Sigmoid colon (tissue), 4 donors: Measurements from ENCODE around the gene TBC1D8.

Source experiments
- CTCF ChIP-seq, 4 experiments: fragments of 450-650 bp in 3 of 4; fragments of 200-600 bp in 1 of 4; IDR thresholded peaks; one replicate each; pipeline ENCODE4 v1.5.1; 2016 to 2019; ENCODE audit warnings: antibody characterized with exemption in 4 of 4, mild to moderate bottlenecking in 3 of 4, moderate library complexity in 2 of 4
- EP300 ChIP-seq, 4 donors: sonication (generic); formaldehyde crosslinking; IDR thresholded peaks; one replicate each; pipeline ENCODE4 v1.6.1; 2017; ENCODE audit warnings: antibody characterized with exemption in 4 of 4
- POLR2A ChIP-seq, 2 donors: fragments of 450-650 bp; IDR thresholded peaks; one replicate each; pipeline ENCODE4 v1.6.1; 2016; ENCODE audit warnings: antibody characterized with exemption in 2 of 2, mild to moderate bottlenecking in 2 of 2, moderate library complexity in 2 of 2
- POLR2AphosphoS5 ChIP-seq, 4 donors: sonication (generic); formaldehyde crosslinking; IDR thresholded peaks; one replicate each; pipeline ENCODE4 v1.6.1; 2017; ENCODE audit warnings: antibody characterized with exemption in 4 of 4

GRCh38 chr2:101125808-101126207 is 25.4 kb downstream of the TBC1D8 start:
- TF ChIP-seq POLR2A (IDR thresholded peaks at IDR 0.05): no peak
- no peak for TF ChIP-seq CTCF (IDR thresholded peaks at IDR 0.05)
- TF ChIP-seq POLR2AphosphoS5 (IDR thresholded peaks at IDR 0.05): no peak
- TF ChIP-seq EP300 (IDR thresholded peaks at IDR 0.05): no peak
